Measurements from ENCODE around the gene PDHX. TPM values are rescaled to one million over a fixed set of nuclear protein-coding genes. Genes with fewer than 3 reads are reported as not detected.

The PDHX gene
- total RNA-seq, 1 donor from 2014 or later: 39.1 TPM

- H3K27me3 ChIP-seq (ENCODE audit: low read depth): no peaks in the 10 kb centered on the region
- intact Hi-C loops (cut with DNase I): no loop called here
- no peak for DNase-seq
- TF ChIP-seq CTCF (IDR thresholded peaks at IDR 0.05): no peak
- H3K36me3 ChIP-seq: no peaks in the 10 kb centered on the region
- H3K4me1 ChIP-seq: peaks cover 38% of the 10 kb centered on the region
- no peak overlapping the region for H3K27ac ChIP-seq
- no peaks in the 10 kb centered on the region for H3K9me3 ChIP-seq
- ATAC-seq: no peak
- H3K4me3 ChIP-seq: no peak overlapping the region
These were observed 95.0 kb downstream of the PDHX start for GRCh38 chr11:35011389-35011788.

GRCh38 chr11:35011944-35012343 lies 95.5 kb downstream of the PDHX start:
- Histone ChIP-seq H3K27ac (no peak overlapping the region), H3K27me3 (ENCODE audit: low read depth) (no peaks in the 10 kb centered on the region), H3K4me3 (no peak overlapping the region), H3K4me1 (peaks cover 37% of the 10 kb centered on the region), H3K36me3 (no peaks in the 10 kb centered on the region), H3K9me3 (no peaks in the 10 kb centered on the region)
- no peak for ATAC-seq
- intact Hi-C loops (cut with DNase I): no loop called here
- DNase-seq: no peak
- no peak for TF ChIP-seq CTCF (IDR thresholded peaks at IDR 0.05)

GRCh38 chr11:35012467-35013191 lies 96.2 kb downstream of the PDHX start:
- H3K9me3 ChIP-seq: no peaks in the 10 kb centered on the region
- intact Hi-C loops (cut with DNase I): no loop called here
- no peak for ATAC-seq
- no peak for TF ChIP-seq CTCF (IDR thresholded peaks at IDR 0.05)
- H3K36me3 ChIP-seq: no peaks in the 10 kb centered on the region
- no peak overlapping the region for H3K4me3 ChIP-seq
- peaks cover 30% of the 10 kb centered on the region for H3K4me1 ChIP-seq
- no peak for DNase-seq
- no peak overlapping the region for H3K27ac ChIP-seq
- H3K27me3 ChIP-seq (ENCODE audit: low read depth): no peaks in the 10 kb centered on the region

- no peak for TF ChIP-seq CTCF (IDR thresholded peaks at IDR 0.05)
- Histone ChIP-seq H3K36me3 (no peaks in the 10 kb centered on the region), H3K27me3 (ENCODE audit: low read depth) (no peaks in the 10 kb centered on the region), H3K9me3 (no peaks in the 10 kb centered on the region), H3K4me1 (peaks cover 29% of the 10 kb centered on the region), H3K4me3 (no peak overlapping the region), H3K27ac (peak overlapping the region; percentile 7)
- no peak for DNase-seq
- intact Hi-C loops (cut with DNase I): no loop called here
- no peak for ATAC-seq
These were observed 97.3 kb downstream of the PDHX start for GRCh38 chr11:35013514-35014233.

GRCh38 chr11:35014346-35014745 lies 97.9 kb downstream of the PDHX start:
- Histone ChIP-seq H3K4me3 (no peak overlapping the region), H3K9me3 (no peaks in the 10 kb centered on the region), H3K27ac (no peak overlapping the region), H3K4me1 (peaks cover 29% of the 10 kb centered on the region), H3K36me3 (no peaks in the 10 kb centered on the region), H3K27me3 (ENCODE audit: low read depth) (no peaks in the 10 kb centered on the region)
- ATAC-seq (no peak), DNase-seq (no peak)
- intact Hi-C loops (cut with DNase I): no loop called here
- no peak for TF ChIP-seq CTCF (IDR thresholded peaks at IDR 0.05)

Data from lower lobe of right lung (tissue), 2 donors.